Activated B cell treated with CpG ODN at 0.5 μM for 24 hours (primary cell): ENCODE results near the gene CCDC47. TPM values are rescaled to one million over a fixed set of nuclear protein-coding genes. Genes with fewer than 3 reads are reported as not detected.

Experiments used
- ATAC-seq: fragments of 200-7000 bp; cut with Tn5 transposase; one replicate; pipeline ENCODE4 v1.10.0; 2021; ENCODE audit warnings: low read depth, mild to moderate bottlenecking, moderate library complexity
- CTCF ChIA-PET: fragments of 350-600 bp; sonication (Branson Sonifier 250); formaldehyde crosslinking; loops from one replicate; lab custom pipeline; 2021; ENCODE audit warnings: antibody characterized with exemption; lab: Charles Lee
- POLR2A ChIA-PET: fragments of 350-600 bp; sonication (Branson Sonifier 250); formaldehyde crosslinking; loops from one replicate; lab custom pipeline; 2021; ENCODE audit warnings: antibody characterized with exemption; lab: Charles Lee
- DNase-seq: peaks from one replicate; pipeline ENCODE4 v3.0.0; 2022
- H3K27ac Mint-ChIP-seq: one replicate; pipeline ENCODE4 v1.8.0; 2020; ENCODE audit warnings: mixed read lengths
- H3K27me3 Mint-ChIP-seq: one replicate; pipeline ENCODE4 v1.8.0; 2021; ENCODE audit warnings: mixed read lengths
- H3K36me3 Mint-ChIP-seq: one replicate; pipeline ENCODE4 v1.8.0; 2021; ENCODE audit warnings: low read depth, mixed read lengths
- H3K4me1 Mint-ChIP-seq: one replicate; pipeline ENCODE4 v1.8.0; 2021; ENCODE audit warnings: mixed read lengths
- H3K4me3 Mint-ChIP-seq: one replicate; pipeline ENCODE4 v1.8.0; 2020; ENCODE audit warnings: mild to moderate bottlenecking, mixed read lengths
- H3K9me3 Mint-ChIP-seq: one replicate; pipeline ENCODE4 v1.8.0; 2020; ENCODE audit warnings: mixed read lengths
- intact Hi-C: fragments of 100-400 bp; cut with micrococcal nuclease; formaldehyde crosslinking; loops from one replicate; pipeline ENCODE4 v1.15.1; 2024
- total RNA-seq: library from RNA; stranded (reverse); gene quantifications from 2 replicates; pipeline ENCODE4 v1.2.3, GENCODE V29; 2022
- TF ChIP-seq, protein P1 (sequence below): fragments of 200-600 bp; IDR thresholded peaks from one replicate; pipeline ENCODE4 v1.8.0; 2022; ENCODE audit warnings: antibody characterized with exemption, mild to moderate bottlenecking

CCDC47 gene
- total RNA-seq, 1 donor from 2014 or later: 47.6 TPM

DNA sequence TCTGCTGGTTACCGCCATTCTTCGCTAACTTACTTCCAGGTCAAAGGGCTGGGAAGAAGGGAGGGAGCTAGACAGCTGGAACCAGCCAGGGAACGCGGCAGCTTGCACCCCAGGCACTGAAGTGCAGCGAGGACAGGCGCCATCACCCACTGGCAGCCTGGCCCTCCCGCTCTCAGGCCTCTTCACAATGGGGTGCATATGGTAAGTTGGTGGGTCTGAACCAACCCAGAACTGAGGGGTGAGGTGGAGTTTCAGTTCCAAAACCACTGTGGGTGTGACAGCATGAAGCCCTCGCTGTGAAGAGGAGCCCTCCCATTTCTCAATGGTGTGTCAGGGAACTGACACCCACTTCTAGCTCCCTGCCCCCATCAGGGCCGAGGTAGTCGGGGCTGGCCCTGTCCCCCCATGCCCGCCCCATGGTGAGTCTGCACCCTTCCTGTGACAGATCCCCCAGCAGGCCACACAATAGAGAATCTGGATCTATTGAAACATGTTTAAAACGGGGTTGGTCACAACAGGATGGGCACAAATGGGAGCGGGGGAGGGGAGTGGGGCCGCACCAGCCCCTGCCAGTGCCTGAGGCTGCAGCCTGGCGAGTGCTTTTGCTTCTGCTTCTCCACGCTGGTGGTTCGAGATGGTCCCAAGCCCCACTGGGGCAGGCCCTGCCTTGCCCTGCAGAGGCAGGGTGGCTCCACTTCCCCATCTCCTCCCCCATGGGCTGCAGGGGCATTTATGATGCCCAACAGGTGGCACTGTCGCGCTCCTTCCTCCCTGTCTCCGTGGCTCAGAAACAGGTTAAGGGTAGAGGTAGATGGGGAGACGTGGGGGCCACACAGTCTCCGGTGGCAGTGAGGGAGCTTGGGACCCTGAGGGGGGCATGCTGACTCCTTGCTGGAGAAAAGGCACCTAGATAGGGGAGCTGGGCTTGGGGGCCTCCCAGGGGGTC, 75.8 kb downstream of the CCDC47 start:
- no peaks in the 10 kb centered on the region for H3K9me3 Mint-ChIP-seq
- H3K4me1 Mint-ChIP-seq: peaks cover 70% of the 10 kb centered on the region
- TF ChIP-seq, protein P1, sequence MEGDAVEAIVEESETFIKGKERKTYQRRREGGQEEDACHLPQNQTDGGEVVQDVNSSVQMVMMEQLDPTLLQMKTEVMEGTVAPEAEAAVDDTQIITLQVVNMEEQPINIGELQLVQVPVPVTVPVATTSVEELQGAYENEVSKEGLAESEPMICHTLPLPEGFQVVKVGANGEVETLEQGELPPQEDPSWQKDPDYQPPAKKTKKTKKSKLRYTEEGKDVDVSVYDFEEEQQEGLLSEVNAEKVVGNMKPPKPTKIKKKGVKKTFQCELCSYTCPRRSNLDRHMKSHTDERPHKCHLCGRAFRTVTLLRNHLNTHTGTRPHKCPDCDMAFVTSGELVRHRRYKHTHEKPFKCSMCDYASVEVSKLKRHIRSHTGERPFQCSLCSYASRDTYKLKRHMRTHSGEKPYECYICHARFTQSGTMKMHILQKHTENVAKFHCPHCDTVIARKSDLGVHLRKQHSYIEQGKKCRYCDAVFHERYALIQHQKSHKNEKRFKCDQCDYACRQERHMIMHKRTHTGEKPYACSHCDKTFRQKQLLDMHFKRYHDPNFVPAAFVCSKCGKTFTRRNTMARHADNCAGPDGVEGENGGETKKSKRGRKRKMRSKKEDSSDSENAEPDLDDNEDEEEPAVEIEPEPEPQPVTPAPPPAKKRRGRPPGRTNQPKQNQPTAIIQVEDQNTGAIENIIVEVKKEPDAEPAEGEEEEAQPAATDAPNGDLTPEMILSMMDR: no peak
- ChIA-PET POLR2A (interaction anchor here (0.7 to 11.3 kb wide), 40 partner anchors 10 to 809 kb away, joined by 3 to 295 read pairs (median 5); partner anchors contain the start of genes CCDC47, CEP95, DCAF7 and DDX42), CTCF (interaction anchor here (0.7 to 4.5 kb wide), 11 partner anchors 9 to 219 kb away, joined by 3 to 42 read pairs (median 4); partner anchors contain the start of genes CCDC47, DDX42, MAP3K3 and STRADA)
- ATAC-seq: peak; percentile 52
- peak overlapping the region; percentile 97 for H3K27ac Mint-ChIP-seq
- peaks cover 44% of the 10 kb centered on the region for H3K36me3 Mint-ChIP-seq
- H3K4me3 Mint-ChIP-seq: peak overlapping the region; percentile 96
- intact Hi-C loops: loop anchor here (1.0 to 5.0 kb wide), 8 partner anchors 13 to 810 kb away; partner anchors contain the start of genes ACE, CEP95, CYB561 and DDX5
- no peaks in the 10 kb centered on the region for H3K27me3 Mint-ChIP-seq
- peak; percentile 78 for DNase-seq

DNA sequence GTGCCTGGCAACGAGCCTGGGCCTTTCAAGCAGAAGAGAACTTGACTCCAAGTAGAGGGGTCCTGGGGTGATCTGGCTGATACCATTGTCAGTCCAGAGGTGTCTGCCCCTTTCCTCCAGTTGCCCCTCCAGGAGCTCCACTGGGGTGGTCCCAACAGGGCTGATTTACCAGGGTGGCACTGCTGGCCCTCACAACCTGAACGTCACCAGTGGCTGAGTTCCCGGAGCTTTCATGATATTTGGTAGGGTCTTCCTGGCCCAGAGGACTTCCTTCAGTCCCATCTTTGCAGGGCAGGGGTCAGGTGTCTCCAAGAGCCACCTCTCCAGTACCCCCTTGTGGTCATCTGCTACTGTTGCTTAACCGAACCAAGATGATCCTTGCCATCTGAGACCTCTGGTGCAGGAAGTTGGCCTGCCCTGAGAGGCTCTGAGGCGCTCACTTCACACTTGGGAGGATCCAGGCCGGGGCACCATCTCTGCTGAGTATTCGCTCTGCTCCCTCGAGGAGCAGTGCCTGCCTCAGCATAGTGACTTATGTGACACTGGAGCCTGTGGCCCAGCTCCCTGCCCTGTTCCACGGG, 76.9 kb downstream of the CCDC47 start:
- intact Hi-C loops: loop anchor here (5.0 kb wide), 3 partner anchors 219 to 811 kb away; partner anchors contain the start of genes ACE, CEP95, DDX5 and TEX2
- peaks cover 63% of the 10 kb centered on the region for H3K4me1 Mint-ChIP-seq
- no peaks in the 10 kb centered on the region for H3K27me3 Mint-ChIP-seq
- DNase-seq (no peak), ATAC-seq (no peak)
- CTCF ChIA-PET: interaction anchor here (0.6 to 4.5 kb wide), 6 partner anchors 14 to 183 kb away, joined by 3 to 42 read pairs (median 4); partner anchors contain the start of genes CCDC47, DDX42 and MAP3K3
- no peaks in the 10 kb centered on the region for H3K9me3 Mint-ChIP-seq
- POLR2A ChIA-PET: interaction anchor here (0.6 to 11.3 kb wide), 22 partner anchors 9 to 937 kb away, joined by 3 to 295 read pairs (median 6); partner anchors contain the start of genes CCDC47, CEP95, DDX42 and DDX5
- H3K4me3 Mint-ChIP-seq: peak overlapping the region; percentile 96
- peaks cover 51% of the 10 kb centered on the region for H3K36me3 Mint-ChIP-seq
- peak overlapping the region; percentile 97 for H3K27ac Mint-ChIP-seq
- TF ChIP-seq, protein P1: no peak

DNA sequence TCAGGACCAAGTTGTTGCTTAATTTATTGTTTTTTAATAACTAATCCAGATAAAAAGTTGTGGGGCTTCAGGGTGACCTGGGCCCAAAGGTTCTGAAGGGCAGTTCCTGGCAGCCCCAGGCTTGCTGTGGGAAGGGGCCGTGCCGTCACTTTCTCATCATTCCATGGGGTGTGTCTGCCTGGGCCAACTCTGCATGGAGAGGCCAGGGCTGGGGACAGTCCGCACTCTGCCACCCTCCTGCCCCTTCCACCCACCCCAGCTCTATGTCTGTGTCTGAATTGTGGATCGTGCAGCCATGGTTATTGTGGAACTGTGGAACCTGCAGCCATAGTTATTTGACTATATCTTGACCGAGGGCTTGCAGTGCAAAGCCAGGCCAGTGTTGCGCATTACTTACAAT, 77.5 kb downstream of the CCDC47 start:
- ATAC-seq: no peak
- intact Hi-C loops: loop anchor here (5.0 kb wide), 3 partner anchors 219 to 811 kb away; partner anchors contain the start of genes ACE, CEP95, DDX5 and TEX2
- POLR2A ChIA-PET: interaction anchor here (0.6 to 11.3 kb wide), 17 partner anchors 8 to 938 kb away, joined by 3 to 295 read pairs (median 10); partner anchors contain the start of genes CCDC47, DDX42, FTSJ3 and MAP3K3
- peaks cover 58% of the 10 kb centered on the region for H3K4me1 Mint-ChIP-seq
- no peaks in the 10 kb centered on the region for H3K9me3 Mint-ChIP-seq
- peaks cover 56% of the 10 kb centered on the region for H3K36me3 Mint-ChIP-seq
- TF ChIP-seq, protein P1: no peak
- CTCF ChIA-PET: interaction anchor here (0.6 to 4.5 kb wide), 7 partner anchors 15 to 183 kb away, joined by 3 to 42 read pairs (median 4); partner anchors contain the start of genes CCDC47, DDX42 and MAP3K3
- peak overlapping the region; percentile 97 for H3K27ac Mint-ChIP-seq
- no peaks in the 10 kb centered on the region for H3K27me3 Mint-ChIP-seq
- no peak for DNase-seq
- H3K4me3 Mint-ChIP-seq: peak overlapping the region; percentile 96

Other genes with a start within 250 kb of the CCDC47 start
- 91.9 and 103 TPM in 2 replicates for gene DCAF7, start 223.1 kb downstream of the CCDC47 start, total RNA-seq
- 19.1 and 23.5 TPM in 2 replicates for gene TACO1, start 172.7 kb downstream of the CCDC47 start, total RNA-seq
- 32.5 and 32.9 TPM in 2 replicates for gene MAP3K3, start 151.2 kb downstream of the CCDC47 start, total RNA-seq
- gene LIMD2, start 73.5 kb downstream of the CCDC47 start, total RNA-seq: 404 and 421 TPM in 2 replicates
- gene STRADA, start 31.8 kb downstream of the CCDC47 start, total RNA-seq: 72.5 and 80.2 TPM in 2 replicates
- gene DDX42, start 573 bp upstream of the CCDC47 start, total RNA-seq: 132 and 160 TPM in 2 replicates
- gene PSMC5, start 53.8 kb upstream of the CCDC47 start, total RNA-seq: 157 TPM in 2 replicates
- 82.0 and 85.1 TPM in 2 replicates for gene FTSJ3, start 54.1 kb upstream of the CCDC47 start, total RNA-seq
- gene SMARCD2, start 69.1 kb upstream of the CCDC47 start, total RNA-seq: 114 and 117 TPM in 2 replicates
- gene CSH2, start 100.1 kb upstream of the CCDC47 start, total RNA-seq: not detected in 2 replicates
- gene GH2, start 108.3 kb upstream of the CCDC47 start, total RNA-seq: not detected in 2 replicates
- not detected in 2 replicates for gene CSH1, start 123.0 kb upstream of the CCDC47 start, total RNA-seq
- not detected in 2 replicates for gene CSHL1, start 137.7 kb upstream of the CCDC47 start, total RNA-seq
- 0.27 TPM in 1 of 2 replicates, not detected in the other for gene GH1, start 145.2 kb upstream of the CCDC47 start, total RNA-seq
- 706 and 757 TPM in 2 replicates for gene CD79B, start 158.7 kb upstream of the CCDC47 start, total RNA-seq
- 0.49 and 0.78 TPM in 2 replicates for gene SCN4A, start 199.3 kb upstream of the CCDC47 start, total RNA-seq
- not detected in 2 replicates for gene PRR29, start 224.8 kb upstream of the CCDC47 start, total RNA-seq
- 44.5 and 44.7 TPM in 2 replicates for gene ICAM2, start 247.0 kb upstream of the CCDC47 start, total RNA-seq